ENCODE results near the gene PARM1. TPM values are rescaled to one million over a fixed set of nuclear protein-coding genes. Genes with fewer than 3 reads are reported as not detected.
A peak's percentile ranks its signal among the peaks of the same experiment; 100 is the strongest.

Gene PARM1
- total RNA-seq, 1 experiment from 2014 or later, result 65.0 TPM

DNA sequence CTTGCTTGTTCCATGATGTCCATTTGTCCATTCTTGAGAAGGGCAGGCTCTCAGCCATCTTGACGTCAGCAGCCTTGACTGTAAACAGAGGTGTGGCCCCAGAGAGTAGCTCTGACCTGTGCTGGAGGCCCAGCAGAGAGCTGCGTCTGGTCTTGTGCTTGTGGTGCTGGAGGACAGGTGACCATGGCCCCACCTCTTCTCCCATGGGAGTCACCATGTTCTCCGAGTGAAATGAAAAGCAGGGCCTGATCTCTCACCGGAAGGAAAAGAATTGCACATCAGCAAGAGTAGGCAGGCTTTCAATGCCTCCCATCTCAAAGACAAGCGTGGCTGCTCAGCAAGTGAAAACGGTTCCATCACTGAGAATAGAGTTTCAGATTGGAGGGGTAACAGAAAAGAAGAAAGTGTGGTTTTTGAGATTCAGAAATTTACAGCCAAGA is 11.5 kb downstream of the PARM1 start:
- peaks cover 95% of the 10 kb centered on the region for H3K79me2 ChIP-seq (ENCODE audit: low read length)
- no peak overlapping the region for H3K4me3 ChIP-seq (ENCODE audit: low read length)
- no peaks in the 10 kb centered on the region for H3K27me3 ChIP-seq (ENCODE audit: low read length)
- no peak overlapping the region for H3K27ac ChIP-seq (ENCODE audit: low read length)
- H3K4me2 ChIP-seq (ENCODE audit: low read depth, low read length, poor library complexity, severe bottlenecking), result no peak overlapping the region
- peaks cover 40% of the 10 kb centered on the region for H3K36me3 ChIP-seq (ENCODE audit: insufficient read depth, low read length)
- H3K9ac ChIP-seq (ENCODE audit: low read length), result no peak overlapping the region
- peaks cover 11% of the 10 kb centered on the region for H4K20me1 ChIP-seq (ENCODE audit: insufficient read depth, low read depth, low read length)
- peaks cover 47% of the 10 kb centered on the region for H3K4me1 ChIP-seq (ENCODE audit: low read length)
- no peaks in the 10 kb centered on the region for H3K9me3 ChIP-seq (ENCODE audit: low read length)
- no peak for DNase-seq
- no peak overlapping the region for H2AFZ ChIP-seq (ENCODE audit: low read length)
- H3K9me2 ChIP-seq (replicated peaks; ENCODE audit: insufficient read depth, low read length), result no peaks in the 10 kb centered on the region; the same call in 1 of the 2 replicates

DNA sequence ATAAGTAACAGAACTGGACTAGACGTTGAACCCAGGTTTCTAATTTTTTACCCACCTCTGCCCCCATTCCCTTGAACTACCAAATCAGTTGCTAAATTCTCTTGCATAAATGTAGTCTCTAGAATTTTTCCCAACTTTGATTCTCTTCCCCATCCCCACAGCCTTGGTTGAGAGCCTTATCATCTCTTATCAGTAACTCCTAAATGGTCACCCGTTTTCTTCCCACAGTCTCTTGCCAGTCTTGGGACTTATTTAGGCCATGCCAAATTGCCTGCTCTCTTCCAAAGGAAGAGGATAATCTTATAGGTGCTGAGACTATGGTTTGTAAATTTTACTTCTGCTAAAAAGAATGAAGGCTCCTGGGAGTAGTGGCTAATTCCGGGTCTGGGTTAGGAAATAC is 13.3 kb downstream of the PARM1 start:
- H2AFZ ChIP-seq (ENCODE audit: low read length), result no peak overlapping the region
- H3K27me3 ChIP-seq (ENCODE audit: low read length), result no peaks in the 10 kb centered on the region
- H3K4me1 ChIP-seq (ENCODE audit: low read length), result peaks cover 28% of the 10 kb centered on the region
- H3K9ac ChIP-seq (ENCODE audit: low read length), result no peak overlapping the region
- H3K4me2 ChIP-seq (ENCODE audit: low read depth, low read length, poor library complexity, severe bottlenecking), result no peak overlapping the region
- H3K9me2 ChIP-seq (replicated peaks; ENCODE audit: insufficient read depth, low read length), result no peaks in the 10 kb centered on the region; the same call in 1 of the 2 replicates
- no peak overlapping the region for H3K4me3 ChIP-seq (ENCODE audit: low read length)
- H3K79me2 ChIP-seq (ENCODE audit: low read length), result peaks cover 94% of the 10 kb centered on the region
- H3K27ac ChIP-seq (ENCODE audit: low read length), result no peak overlapping the region
- peaks cover 7% of the 10 kb centered on the region; the same call in 1 of the 2 replicates for H4K20me1 ChIP-seq (ENCODE audit: insufficient read depth, low read depth, low read length)
- H3K36me3 ChIP-seq (ENCODE audit: insufficient read depth, low read length), result peaks cover 30% of the 10 kb centered on the region; the same call in 1 of the 2 replicates
- DNase-seq, result no peak
- no peaks in the 10 kb centered on the region for H3K9me3 ChIP-seq (ENCODE audit: low read length)

DNA sequence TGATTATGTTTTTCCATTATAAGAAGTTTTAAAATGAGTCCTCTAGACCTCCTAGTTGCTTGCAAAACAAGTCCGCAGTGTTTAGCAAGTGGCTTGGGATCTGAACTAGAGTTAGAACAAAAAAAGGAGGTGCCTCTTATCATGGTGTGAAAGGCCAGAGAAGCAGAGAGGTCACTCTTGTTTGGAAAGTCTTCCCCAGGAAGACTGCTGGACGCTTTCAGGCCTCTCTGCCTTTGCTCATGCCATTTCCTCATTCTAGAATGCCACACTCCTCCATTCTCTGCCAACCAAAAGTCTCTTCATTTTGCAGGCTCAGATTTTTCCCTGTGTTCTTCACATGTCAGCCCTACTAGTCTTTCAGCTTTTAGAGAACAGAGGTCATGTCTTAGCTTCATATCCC is 14.9 kb downstream of the PARM1 start:
- Histone ChIP-seq H3K9me3 (ENCODE audit: low read length) (no peaks in the 10 kb centered on the region), H3K27me3 (ENCODE audit: low read length) (no peaks in the 10 kb centered on the region), H3K4me2 (ENCODE audit: low read depth, low read length, poor library complexity, severe bottlenecking) (no peak overlapping the region), H3K9me2 (replicated peaks; ENCODE audit: insufficient read depth, low read length) (no peaks in the 10 kb centered on the region; the same call in 1 of the 2 replicates), H3K9ac (ENCODE audit: low read length) (no peak overlapping the region), H3K4me1 (ENCODE audit: low read length) (peaks cover 16% of the 10 kb centered on the region), H3K79me2 (ENCODE audit: low read length) (peaks cover 87% of the 10 kb centered on the region), H3K36me3 (ENCODE audit: insufficient read depth, low read length) (peaks cover 17% of the 10 kb centered on the region; the same call in 1 of the 2 replicates), H3K4me3 (ENCODE audit: low read length) (no peak overlapping the region), H4K20me1 (ENCODE audit: insufficient read depth, low read depth, low read length) (peaks cover 5% of the 10 kb centered on the region; the same call in 1 of the 2 replicates), H3K27ac (ENCODE audit: low read length) (no peak overlapping the region), H2AFZ (ENCODE audit: low read length) (no peak overlapping the region)
- DNase-seq, result no peak

DNA sequence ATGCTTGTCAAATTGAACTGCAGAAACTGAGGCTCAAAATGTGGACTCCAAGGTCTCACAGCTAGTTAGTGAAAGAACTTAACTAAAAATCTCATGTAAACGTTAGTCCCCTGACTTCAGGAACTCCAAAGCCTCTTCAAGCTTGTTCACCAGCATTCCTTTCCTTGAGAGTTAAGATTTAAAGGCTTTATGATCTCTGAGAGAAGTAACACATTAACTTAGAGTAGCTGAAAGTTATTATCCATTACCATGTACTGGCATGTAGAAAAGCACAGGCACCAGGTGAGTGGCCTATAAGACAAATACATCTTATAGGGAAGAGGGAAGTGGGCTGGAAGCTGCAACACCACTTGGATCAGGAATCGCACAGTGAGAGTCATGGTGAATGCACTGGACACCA is 15.3 kb downstream of the PARM1 start:
- no peak for DNase-seq
- Histone ChIP-seq H3K79me2 (ENCODE audit: low read length) (peaks cover 87% of the 10 kb centered on the region), H2AFZ (ENCODE audit: low read length) (no peak overlapping the region), H3K9me2 (replicated peaks; ENCODE audit: insufficient read depth, low read length) (no peaks in the 10 kb centered on the region; the same call in 1 of the 2 replicates), H3K27ac (ENCODE audit: low read length) (no peak overlapping the region), H3K4me3 (ENCODE audit: low read length) (no peak overlapping the region), H3K36me3 (ENCODE audit: insufficient read depth, low read length) (peaks cover 17% of the 10 kb centered on the region; the same call in 1 of the 2 replicates), H3K4me1 (ENCODE audit: low read length) (peaks cover 16% of the 10 kb centered on the region), H3K4me2 (ENCODE audit: low read depth, low read length, poor library complexity, severe bottlenecking) (no peak overlapping the region), H3K9me3 (ENCODE audit: low read length) (no peaks in the 10 kb centered on the region), H3K9ac (ENCODE audit: low read length) (no peak overlapping the region), H3K27me3 (ENCODE audit: low read length) (no peaks in the 10 kb centered on the region), H4K20me1 (ENCODE audit: insufficient read depth, low read depth, low read length) (peaks cover under 1% of the 10 kb centered on the region; the same call in 1 of the 2 replicates)

DNA sequence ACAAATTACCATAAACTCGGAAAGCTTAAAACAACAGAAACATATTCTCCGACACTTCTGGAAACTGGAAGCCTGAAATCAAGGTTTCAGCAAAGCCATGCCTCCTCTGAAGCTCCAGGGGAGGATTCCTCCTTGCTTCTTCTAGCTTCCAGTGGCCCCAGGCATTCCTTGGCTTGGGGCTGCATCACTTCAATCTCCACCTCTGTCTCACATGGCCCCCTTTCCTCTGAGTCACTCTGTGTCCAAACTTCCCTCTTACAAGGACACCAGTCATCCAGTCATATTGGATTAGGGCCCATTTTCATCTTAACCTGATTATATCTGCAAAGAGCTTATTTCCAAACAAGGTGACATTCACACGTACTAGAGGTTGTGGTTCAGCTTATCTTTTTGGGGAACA is 17.3 kb downstream of the PARM1 start:
- no peak overlapping the region for H3K4me2 ChIP-seq (ENCODE audit: low read depth, low read length, poor library complexity, severe bottlenecking)
- H3K9me3 ChIP-seq (ENCODE audit: low read length), result no peaks in the 10 kb centered on the region
- peaks cover 6% of the 10 kb centered on the region; the same call in 1 of the 2 replicates for H4K20me1 ChIP-seq (ENCODE audit: insufficient read depth, low read depth, low read length)
- no peaks in the 10 kb centered on the region; the same call in 1 of the 2 replicates for H3K9me2 ChIP-seq (replicated peaks; ENCODE audit: insufficient read depth, low read length)
- peaks cover 18% of the 10 kb centered on the region for H3K36me3 ChIP-seq (ENCODE audit: insufficient read depth, low read length)
- DNase-seq, result no peak
- H3K79me2 ChIP-seq (ENCODE audit: low read length), result peaks cover 85% of the 10 kb centered on the region
- H3K9ac ChIP-seq (ENCODE audit: low read length), result no peak overlapping the region
- no peak overlapping the region for H3K27ac ChIP-seq (ENCODE audit: low read length)
- no peak overlapping the region for H3K4me3 ChIP-seq (ENCODE audit: low read length)
- no peaks in the 10 kb centered on the region for H3K27me3 ChIP-seq (ENCODE audit: low read length)
- no peak overlapping the region for H2AFZ ChIP-seq (ENCODE audit: low read length)
- H3K4me1 ChIP-seq (ENCODE audit: low read length), result peaks cover 21% of the 10 kb centered on the region

DNA sequence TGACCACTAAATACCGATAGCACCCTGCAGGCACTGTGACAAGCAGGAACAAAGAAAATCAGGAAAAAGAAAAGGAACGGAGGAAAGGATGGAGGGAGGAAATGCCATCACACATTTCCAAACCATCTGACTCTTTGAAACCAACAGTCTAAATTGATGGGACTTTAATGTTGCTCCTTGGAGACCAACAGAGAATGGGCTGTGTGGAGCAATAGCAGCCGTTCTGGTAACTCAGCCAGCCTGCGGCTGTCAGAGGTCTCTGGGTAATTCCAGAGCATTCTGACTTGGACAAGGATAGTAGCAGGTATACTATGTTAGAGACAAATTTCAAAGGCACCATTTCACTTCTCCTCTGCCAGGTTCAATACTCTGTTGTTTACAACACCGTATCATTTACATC is 18.0 kb downstream of the PARM1 start:
- no peaks in the 10 kb centered on the region; the same call in 1 of the 2 replicates for H3K9me2 ChIP-seq (replicated peaks; ENCODE audit: insufficient read depth, low read length)
- peaks cover 85% of the 10 kb centered on the region for H3K79me2 ChIP-seq (ENCODE audit: low read length)
- no peaks in the 10 kb centered on the region for H3K9me3 ChIP-seq (ENCODE audit: low read length)
- peaks cover 6% of the 10 kb centered on the region; the same call in 1 of the 2 replicates for H4K20me1 ChIP-seq (ENCODE audit: insufficient read depth, low read depth, low read length)
- H3K4me2 ChIP-seq (ENCODE audit: low read depth, low read length, poor library complexity, severe bottlenecking), result no peak overlapping the region
- no peaks in the 10 kb centered on the region for H3K27me3 ChIP-seq (ENCODE audit: low read length)
- peaks cover 24% of the 10 kb centered on the region for H3K4me1 ChIP-seq (ENCODE audit: low read length)
- H2AFZ ChIP-seq (ENCODE audit: low read length), result no peak overlapping the region
- H3K9ac ChIP-seq (ENCODE audit: low read length), result no peak overlapping the region
- no peak overlapping the region for H3K27ac ChIP-seq (ENCODE audit: low read length)
- DNase-seq, result no peak
- no peak overlapping the region for H3K4me3 ChIP-seq (ENCODE audit: low read length)
- H3K36me3 ChIP-seq (ENCODE audit: insufficient read depth, low read length), result peaks cover 25% of the 10 kb centered on the region

DNA sequence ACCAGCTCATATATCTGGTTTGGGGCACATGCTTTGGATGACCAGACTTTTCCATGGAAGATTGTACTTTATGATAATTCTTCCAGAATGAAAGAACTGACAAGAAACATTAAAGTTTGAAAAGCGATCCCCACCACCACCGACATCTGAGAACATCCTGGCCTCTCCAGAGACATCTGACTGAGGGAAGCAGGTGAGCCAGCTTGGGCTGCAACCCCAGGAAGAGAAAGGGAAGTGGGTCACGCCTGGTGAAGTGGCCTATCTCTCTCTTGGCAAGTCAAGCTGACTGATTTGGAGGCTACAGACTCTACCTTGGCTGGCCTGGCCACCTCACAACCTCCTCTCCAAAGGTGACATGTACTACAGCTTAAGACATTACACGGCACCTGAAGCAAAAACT is 20.7 kb downstream of the PARM1 start:
- DNase-seq, result no peak
- H3K4me1 ChIP-seq (ENCODE audit: low read length), result peaks cover 37% of the 10 kb centered on the region

DNA sequence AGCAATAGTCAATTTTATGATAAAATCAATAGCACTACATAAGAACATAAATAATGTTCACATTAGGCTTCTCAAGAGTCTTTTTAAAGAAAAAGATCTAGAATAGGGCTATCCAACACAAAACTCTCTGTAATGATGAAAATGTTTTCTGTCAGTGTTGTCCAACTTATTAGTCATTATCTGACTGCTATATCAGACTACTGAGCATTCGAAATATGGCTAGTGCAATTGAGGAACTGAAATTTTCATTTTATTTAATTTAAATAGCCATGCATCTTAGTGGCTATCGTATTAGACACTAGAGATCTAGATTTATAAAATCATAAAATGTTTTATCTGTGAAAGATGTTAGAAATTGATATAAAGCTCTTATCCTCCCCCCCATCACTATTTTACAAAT is 26.0 kb downstream of the PARM1 start:
- no peak for DNase-seq
- Histone ChIP-seq H3K4me1 (ENCODE audit: low read length) (peaks cover 34% of the 10 kb centered on the region), H3K4me2 (ENCODE audit: low read depth, low read length, poor library complexity, severe bottlenecking) (no peak overlapping the region), H3K9ac (ENCODE audit: low read length) (no peak overlapping the region), H2AFZ (ENCODE audit: low read length) (no peak overlapping the region), H3K9me2 (replicated peaks; ENCODE audit: insufficient read depth, low read length) (no peaks in the 10 kb centered on the region), H4K20me1 (ENCODE audit: insufficient read depth, low read depth, low read length) (peaks cover under 1% of the 10 kb centered on the region; the same call in 1 of the 2 replicates), H3K27ac (ENCODE audit: low read length) (no peak overlapping the region), H3K27me3 (ENCODE audit: low read length) (no peaks in the 10 kb centered on the region), H3K4me3 (ENCODE audit: low read length) (no peak overlapping the region), H3K79me2 (ENCODE audit: low read length) (peaks cover 72% of the 10 kb centered on the region), H3K9me3 (ENCODE audit: low read length) (no peaks in the 10 kb centered on the region), H3K36me3 (ENCODE audit: insufficient read depth, low read length) (peaks cover 27% of the 10 kb centered on the region)

More for the DNA sequence above, 20.7 kb downstream of the PARM1 start:
- no peak overlapping the region for H3K4me2 ChIP-seq (ENCODE audit: low read depth, low read length, poor library complexity, severe bottlenecking)
- H3K4me3 ChIP-seq (ENCODE audit: low read length), result no peak overlapping the region
- peaks cover 6% of the 10 kb centered on the region; the same call in 1 of the 2 replicates for H4K20me1 ChIP-seq (ENCODE audit: insufficient read depth, low read depth, low read length)
- no peak overlapping the region for H3K9ac ChIP-seq (ENCODE audit: low read length)
- H3K9me3 ChIP-seq (ENCODE audit: low read length), result no peaks in the 10 kb centered on the region
- H3K9me2 ChIP-seq (replicated peaks; ENCODE audit: insufficient read depth, low read length), result no peaks in the 10 kb centered on the region
- no peaks in the 10 kb centered on the region for H3K27me3 ChIP-seq (ENCODE audit: low read length)
- H3K36me3 ChIP-seq (ENCODE audit: insufficient read depth, low read length), result peaks cover 17% of the 10 kb centered on the region
- H2AFZ ChIP-seq (ENCODE audit: low read length), result no peak overlapping the region
- H3K27ac ChIP-seq (ENCODE audit: low read length), result 0 out of 2 replicates have a peak overlapping the region, but pooled peaks have one; percentile 5
- peaks cover 87% of the 10 kb centered on the region for H3K79me2 ChIP-seq (ENCODE audit: low read length)
